Fibroblast of pulmonary artery (primary cell): ENCODE results near the gene NUDCD3.
"Not testable (repeated sequence)": the region's sequence is repeated elsewhere in the genome, so short reads cannot be mapped to it uniquely, and the experiment has no call there.

Experiments used
- DNase-seq: peaks from one replicate; pipeline ENCODE4 v3.0.0-alpha.2; 2010; ENCODE audit warnings: low read depth
- H3K4me3 ChIP-seq: replicated peaks from 2 replicates; pipeline ENCODE4 v1.5.1; 2011; ENCODE audit warnings: low read depth, mild to moderate bottlenecking, control low read depth, low read length, moderate library complexity
- TF ChIP-seq, protein P1 (sequence below): IDR thresholded peaks from 2 replicates; pipeline ENCODE4 v1.5.1; 2011; ENCODE audit warnings: mild to moderate bottlenecking, control low read depth, low read length, inconsistent platforms; ENCODE audit errors: missing control alignments

Gene NUDCD3

DNA sequence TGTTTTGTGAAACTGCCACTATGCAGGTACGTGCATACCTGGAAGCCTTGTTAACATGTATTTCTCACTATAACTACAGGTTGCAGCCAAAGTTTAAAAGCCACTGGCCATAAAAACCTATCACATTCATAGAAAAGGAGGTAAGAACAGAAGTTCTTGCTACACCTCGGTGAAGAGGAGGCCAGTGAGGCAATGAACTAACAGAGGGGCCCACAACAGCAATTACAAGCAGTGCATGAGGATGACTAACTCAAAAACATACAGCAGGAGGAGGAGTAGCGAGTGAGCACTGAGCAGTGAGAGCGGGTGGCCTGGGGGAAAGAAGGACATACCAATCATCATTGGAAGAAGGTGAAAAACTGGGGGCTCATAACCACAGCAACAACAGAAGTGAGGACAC, 51.6 kb downstream of the NUDCD3 start:
- H3K4me3 ChIP-seq, result no peak overlapping the region
- TF ChIP-seq, protein P1, sequence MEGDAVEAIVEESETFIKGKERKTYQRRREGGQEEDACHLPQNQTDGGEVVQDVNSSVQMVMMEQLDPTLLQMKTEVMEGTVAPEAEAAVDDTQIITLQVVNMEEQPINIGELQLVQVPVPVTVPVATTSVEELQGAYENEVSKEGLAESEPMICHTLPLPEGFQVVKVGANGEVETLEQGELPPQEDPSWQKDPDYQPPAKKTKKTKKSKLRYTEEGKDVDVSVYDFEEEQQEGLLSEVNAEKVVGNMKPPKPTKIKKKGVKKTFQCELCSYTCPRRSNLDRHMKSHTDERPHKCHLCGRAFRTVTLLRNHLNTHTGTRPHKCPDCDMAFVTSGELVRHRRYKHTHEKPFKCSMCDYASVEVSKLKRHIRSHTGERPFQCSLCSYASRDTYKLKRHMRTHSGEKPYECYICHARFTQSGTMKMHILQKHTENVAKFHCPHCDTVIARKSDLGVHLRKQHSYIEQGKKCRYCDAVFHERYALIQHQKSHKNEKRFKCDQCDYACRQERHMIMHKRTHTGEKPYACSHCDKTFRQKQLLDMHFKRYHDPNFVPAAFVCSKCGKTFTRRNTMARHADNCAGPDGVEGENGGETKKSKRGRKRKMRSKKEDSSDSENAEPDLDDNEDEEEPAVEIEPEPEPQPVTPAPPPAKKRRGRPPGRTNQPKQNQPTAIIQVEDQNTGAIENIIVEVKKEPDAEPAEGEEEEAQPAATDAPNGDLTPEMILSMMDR, result no peak
- no peak for DNase-seq

DNA sequence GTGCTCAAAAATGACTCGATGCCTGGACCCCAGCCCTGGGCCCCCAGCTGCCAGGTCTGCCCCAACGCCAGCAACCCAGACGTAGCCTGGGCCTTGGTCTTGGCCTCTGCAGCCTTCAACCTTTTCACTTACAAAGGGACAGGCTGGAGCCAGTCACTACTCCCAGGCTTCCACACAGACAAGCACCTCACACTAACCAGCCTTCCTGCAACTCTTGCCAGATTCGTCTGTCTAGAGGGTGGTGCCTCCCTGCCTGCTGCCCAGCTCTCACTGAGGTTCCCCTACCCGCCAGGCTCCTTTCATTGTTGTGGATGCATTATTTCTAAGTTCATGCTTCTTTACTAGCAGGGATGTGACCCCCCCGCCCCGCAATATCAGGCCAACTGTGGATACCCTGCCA, 56.3 kb downstream of the NUDCD3 start:
- TF ChIP-seq, protein P1, result no peak
- H3K4me3 ChIP-seq, result no peak overlapping the region
- DNase-seq, result no peak

DNA sequence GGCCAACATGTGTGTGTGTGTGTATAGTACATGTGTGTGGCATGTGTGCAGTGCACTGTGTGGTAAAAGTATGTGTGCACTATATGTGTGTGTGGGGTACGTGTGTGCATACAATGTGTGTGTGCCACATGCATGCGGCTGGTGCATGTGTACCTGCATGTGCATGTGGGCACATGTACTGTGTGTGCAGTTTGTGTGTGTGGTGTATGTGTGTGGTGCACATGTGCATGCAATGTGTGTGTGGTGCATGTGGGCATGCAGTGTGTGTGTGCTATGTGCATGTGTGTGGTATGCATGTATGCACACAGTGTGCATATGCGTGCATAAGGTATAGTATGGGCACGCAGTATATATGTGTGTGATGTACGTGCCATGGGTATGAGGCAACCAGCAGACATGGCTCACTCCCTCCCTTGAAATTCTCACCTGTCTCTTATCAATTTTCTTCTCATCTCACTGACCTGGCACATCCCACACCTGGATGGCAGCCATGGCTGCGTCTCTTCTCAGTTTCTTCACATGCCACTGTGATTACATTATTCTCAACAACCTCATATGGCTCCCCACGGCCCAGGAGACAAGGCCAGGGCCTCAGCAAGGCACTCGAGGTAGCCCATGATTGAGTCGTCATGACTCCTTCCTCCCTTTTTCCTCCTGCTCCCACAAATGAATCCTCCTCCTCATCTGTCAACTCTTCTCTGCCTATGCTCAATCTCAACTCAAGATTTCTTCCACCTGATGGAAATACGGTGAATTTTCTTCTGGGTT, 57.0 kb downstream of the NUDCD3 start:
- DNase-seq, result no peak
- TF ChIP-seq, protein P1, result no peak
- H3K4me3 ChIP-seq, result no peak overlapping the region

DNA sequence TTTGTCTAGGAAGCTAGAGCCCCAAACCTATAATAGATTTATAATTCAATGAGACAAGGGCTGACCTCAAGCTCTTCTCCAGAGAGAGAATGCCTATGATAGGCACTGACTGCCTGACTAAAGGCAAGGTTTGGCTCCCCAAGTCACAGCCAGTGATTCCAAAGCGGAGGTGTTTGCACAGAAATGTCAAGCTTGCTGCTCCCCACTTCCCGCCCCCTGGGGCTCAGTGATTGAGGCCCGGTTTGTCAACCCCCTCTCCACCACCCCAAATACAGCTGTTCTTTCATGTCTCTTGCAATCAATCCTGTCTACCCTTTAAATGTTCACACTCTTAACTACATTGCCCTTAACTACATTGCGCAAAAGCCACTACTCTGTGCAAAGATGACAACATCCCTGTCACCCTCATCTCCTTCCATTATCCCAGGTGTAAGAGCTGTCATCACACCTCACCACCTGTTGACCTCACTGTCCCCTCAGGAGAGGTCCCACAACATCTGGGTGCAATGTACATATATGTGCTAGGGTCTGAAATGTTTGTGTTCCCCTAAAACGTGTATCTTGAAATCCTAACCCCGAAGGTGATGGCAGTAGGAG, 58.0 kb downstream of the NUDCD3 start:
- TF ChIP-seq, protein P1, result no peak
- no peak overlapping the region for H3K4me3 ChIP-seq
- DNase-seq, result no peak

DNA sequence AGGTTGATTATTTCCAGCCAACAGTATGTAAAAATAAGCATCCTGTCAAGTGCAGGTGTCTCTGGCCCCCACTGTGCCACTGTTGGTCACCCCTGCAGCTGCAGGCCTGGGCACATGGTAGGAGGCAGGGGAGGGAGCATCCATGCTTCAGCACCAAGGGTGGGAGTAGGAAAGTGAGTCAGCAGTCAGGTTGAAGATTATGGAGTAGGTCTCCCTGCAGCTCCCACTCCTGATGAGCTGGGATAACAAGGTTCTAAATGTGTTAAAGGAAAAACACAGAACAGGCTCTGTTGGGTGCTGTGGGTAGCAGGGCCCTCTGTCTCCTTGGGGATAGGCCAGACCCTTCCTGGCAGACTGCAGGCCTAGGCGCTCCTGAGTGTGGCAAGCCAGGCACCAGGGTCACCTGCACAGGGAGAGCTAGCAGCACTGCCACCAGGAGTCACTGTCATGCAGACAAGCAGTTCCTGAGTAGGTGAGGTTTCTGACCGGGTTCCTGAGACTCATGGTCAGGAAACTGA, 59.3 kb downstream of the NUDCD3 start:
- TF ChIP-seq, protein P1, result no peak
- H3K4me3 ChIP-seq, result no peak overlapping the region
- DNase-seq, result no peak

DNA sequence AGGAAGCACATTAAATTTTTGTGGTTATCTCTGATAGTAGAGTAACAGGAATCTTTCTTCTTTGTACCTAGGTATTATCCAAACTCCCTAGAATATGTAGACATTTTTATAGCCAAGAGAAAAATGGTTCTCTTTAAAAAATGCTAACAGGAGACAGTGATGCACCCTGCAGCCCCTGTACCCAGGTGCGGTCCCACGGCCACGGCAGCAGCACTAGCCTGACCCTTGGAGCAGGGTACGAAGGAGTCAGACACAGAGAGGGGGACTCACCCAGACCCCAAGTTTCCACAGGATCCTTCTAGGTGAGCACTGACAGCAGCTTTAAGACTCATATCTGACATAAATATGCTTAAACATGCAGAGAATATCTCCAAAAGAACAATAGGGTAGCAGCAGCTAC, 60.4 kb downstream of the NUDCD3 start:
- H3K4me3 ChIP-seq, result no peak overlapping the region
- TF ChIP-seq, protein P1, result no peak
- DNase-seq, result no peak

DNA sequence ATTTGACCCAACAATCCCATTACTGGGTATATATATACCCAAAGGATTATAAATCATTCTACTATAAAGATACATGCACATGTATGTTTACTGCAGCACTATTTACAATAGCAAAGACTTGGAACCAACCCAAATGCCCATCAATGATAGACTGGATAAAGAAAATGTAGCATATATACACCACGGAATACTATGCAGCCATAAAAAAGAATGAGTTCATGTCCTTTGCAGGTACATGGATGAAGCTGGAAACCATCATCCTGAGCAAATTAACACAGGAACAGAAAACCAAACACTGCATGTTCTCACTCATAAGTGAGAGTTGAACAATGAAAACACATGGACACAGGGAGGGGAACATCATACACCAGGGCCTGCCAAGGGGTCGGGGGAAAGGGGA, 65.7 kb downstream of the NUDCD3 start:
- not testable (repeated sequence) for H3K4me3 ChIP-seq, DNase-seq
